HCT116 (cell line): ENCODE data around the gene B4GALNT4.

Experiments used
- CEBPB ChIP-seq: IDR thresholded peaks from 2 replicates; pipeline ENCODE4 v1.6.1; 2012; ENCODE audit warnings: low read depth
- CTCF ChIP-seq, 3 experiments: fragments of 200-600 bp in 1 of 3; sonication (generic) in 1 of 3; IDR thresholded peaks in 2 of 3; conservative IDR thresholded peaks in 1 of 3; 2 replicates each; pipeline ENCODE4 v1.5.1; 2012 to 2017; ENCODE audit warnings: low read depth in 2 of 3, low read length in 2 of 3, antibody characterized with exemption in 1 of 3, borderline replicate concordance in 1 of 3, control low read depth in 1 of 3, mild to moderate bottlenecking in 1 of 3, mixed read lengths in 1 of 3, mixed run types in 1 of 3, moderate library complexity in 1 of 3; ENCODE audit not compliant: insufficient read depth in 1 of 3
- EZH2phosphoT487 ChIP-seq: fragments of 200-600 bp; IDR thresholded peaks from 2 replicates; pipeline ENCODE4 v1.6.1; 2018; ENCODE audit warnings: antibody characterized with exemption, borderline replicate concordance
- POLR2AphosphoS5 ChIP-seq: IDR thresholded peaks from 2 replicates; pipeline ENCODE4 v1.6.1; 2011; ENCODE audit warnings: mild to moderate bottlenecking, low read depth, low read length, moderate library complexity
- RAD21 ChIP-seq: IDR thresholded peaks from 2 replicates; pipeline ENCODE4 v1.6.1; 2012; ENCODE audit warnings: low read depth, mild to moderate bottlenecking
- YY1 ChIP-seq: IDR thresholded peaks from 2 replicates; pipeline ENCODE4 v1.6.1; 2011; ENCODE audit warnings: low read length, low read depth, moderate library complexity, mild to moderate bottlenecking; ENCODE audit not compliant: insufficient replicate concordance; ENCODE audit errors: extremely low read depth
- ZBTB33 ChIP-seq: IDR thresholded peaks from 2 replicates; pipeline ENCODE4 v1.6.1; 2011; ENCODE audit warnings: mild to moderate bottlenecking, low read length, moderate library complexity; ENCODE audit not compliant: insufficient replicate concordance; ENCODE audit errors: extremely low read depth

- TF ChIP-seq RAD21 (no peak), CTCF (IDR thresholded peaks at IDR 0.05 in 2 of 3, conservative IDR thresholded peaks at IDR 0.05 in 1 of 3; ENCODE audit: borderline replicate concordance in 1 of 3, insufficient read depth in 1 of 3, low read depth in 2 of 3, low read length in 2 of 3) (no peak), POLR2AphosphoS5 (no peak), YY1 (no peak), CEBPB (no peak), EZH2phosphoT487 (no peak), ZBTB33 (no peak)
Measured at GRCh38 chr11:328012-328411, 41.3 kb upstream of the B4GALNT4 start.
